Endothelial cell (in vitro differentiated cells): Measurements from ENCODE around the gene ANOS1. TPM values are rescaled to one million over a fixed set of nuclear protein-coding genes. Genes with fewer than 3 reads are reported as not detected.

Experiments
- DNase-seq: peaks from one replicate; pipeline ENCODE4 v3.0.0; 2021; ENCODE audit warnings: low spot score
- H3K27ac Mint-ChIP-seq: one replicate; pipeline ENCODE4 v1.8.0; 2021; ENCODE audit warnings: mixed read lengths, inconsistent platforms; ENCODE audit not compliant: unreplicated experiment
- H3K27me3 Mint-ChIP-seq: one replicate; pipeline ENCODE4 v1.8.0; 2021; ENCODE audit warnings: mild to moderate bottlenecking, moderate library complexity, mixed read lengths, inconsistent platforms; ENCODE audit not compliant: unreplicated experiment
- H3K36me3 Mint-ChIP-seq: one replicate; pipeline ENCODE4 v1.8.0; 2021; ENCODE audit warnings: mild to moderate bottlenecking, low read depth, mixed read lengths, inconsistent platforms; ENCODE audit not compliant: unreplicated experiment
- H3K4me1 Mint-ChIP-seq: one replicate; pipeline ENCODE4 v1.8.0; 2021; ENCODE audit warnings: mild to moderate bottlenecking, mixed read lengths, inconsistent platforms; ENCODE audit not compliant: unreplicated experiment
- H3K4me3 Mint-ChIP-seq: one replicate; pipeline ENCODE4 v1.8.0; 2021; ENCODE audit warnings: mild to moderate bottlenecking, mixed read lengths, inconsistent platforms; ENCODE audit not compliant: unreplicated experiment
- H3K9me3 Mint-ChIP-seq: one replicate; pipeline ENCODE4 v1.8.0; 2021; ENCODE audit warnings: mixed read lengths, inconsistent platforms; ENCODE audit not compliant: unreplicated experiment
- total RNA-seq: library from RNA; stranded (reverse); fragmentation: NEBNext Ultra II Directional; extraction: Animal tissue kit (Norgen Biotek cat#: 25700); gene quantifications from one replicate; pipeline ENCODE4 v1.2.1, GENCODE V29; 2021; ENCODE audit not compliant: unreplicated experiment
- TF ChIP-seq, protein P1 (sequence below): fragments of 200-600 bp; sonication (generic); IDR thresholded peaks from one replicate; pipeline ENCODE4 v1.5.0; 2021; ENCODE audit warnings: antibody characterized with exemption; ENCODE audit not compliant: unreplicated experiment

ANOS1 gene
- total RNA-seq, 1 donor from 2014 or later: 9.6 TPM

DNA sequence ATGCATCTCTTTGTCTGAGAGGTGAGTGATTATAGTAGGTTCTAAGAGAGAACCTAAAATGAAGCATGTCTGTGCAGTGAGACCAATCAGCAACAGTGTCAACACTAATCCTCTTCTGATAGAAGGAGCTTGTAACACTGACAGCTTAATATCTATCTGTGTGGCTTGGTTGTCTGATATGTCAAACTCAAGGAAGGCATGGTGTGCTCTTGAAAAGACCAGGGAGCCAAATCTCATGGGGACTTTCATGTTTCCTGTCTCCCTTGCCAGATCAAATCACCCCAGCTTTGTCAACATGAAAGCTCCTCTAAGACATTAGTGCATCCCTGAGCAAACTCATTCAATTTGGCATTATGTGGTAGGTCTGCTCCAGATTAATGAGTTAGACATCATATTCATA is 95.4 kb downstream of the ANOS1 start:
- Mint-ChIP-seq H3K4me1 (peaks cover 5% of the 10 kb centered on the region), H3K27ac (no peak overlapping the region), H3K27me3 (no peaks in the 10 kb centered on the region), H3K36me3 (no peaks in the 10 kb centered on the region), H3K9me3 (no peaks in the 10 kb centered on the region), H3K4me3 (no peak overlapping the region)
- no peak for DNase-seq
- TF ChIP-seq, protein P1, sequence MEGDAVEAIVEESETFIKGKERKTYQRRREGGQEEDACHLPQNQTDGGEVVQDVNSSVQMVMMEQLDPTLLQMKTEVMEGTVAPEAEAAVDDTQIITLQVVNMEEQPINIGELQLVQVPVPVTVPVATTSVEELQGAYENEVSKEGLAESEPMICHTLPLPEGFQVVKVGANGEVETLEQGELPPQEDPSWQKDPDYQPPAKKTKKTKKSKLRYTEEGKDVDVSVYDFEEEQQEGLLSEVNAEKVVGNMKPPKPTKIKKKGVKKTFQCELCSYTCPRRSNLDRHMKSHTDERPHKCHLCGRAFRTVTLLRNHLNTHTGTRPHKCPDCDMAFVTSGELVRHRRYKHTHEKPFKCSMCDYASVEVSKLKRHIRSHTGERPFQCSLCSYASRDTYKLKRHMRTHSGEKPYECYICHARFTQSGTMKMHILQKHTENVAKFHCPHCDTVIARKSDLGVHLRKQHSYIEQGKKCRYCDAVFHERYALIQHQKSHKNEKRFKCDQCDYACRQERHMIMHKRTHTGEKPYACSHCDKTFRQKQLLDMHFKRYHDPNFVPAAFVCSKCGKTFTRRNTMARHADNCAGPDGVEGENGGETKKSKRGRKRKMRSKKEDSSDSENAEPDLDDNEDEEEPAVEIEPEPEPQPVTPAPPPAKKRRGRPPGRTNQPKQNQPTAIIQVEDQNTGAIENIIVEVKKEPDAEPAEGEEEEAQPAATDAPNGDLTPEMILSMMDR: no peak

DNA sequence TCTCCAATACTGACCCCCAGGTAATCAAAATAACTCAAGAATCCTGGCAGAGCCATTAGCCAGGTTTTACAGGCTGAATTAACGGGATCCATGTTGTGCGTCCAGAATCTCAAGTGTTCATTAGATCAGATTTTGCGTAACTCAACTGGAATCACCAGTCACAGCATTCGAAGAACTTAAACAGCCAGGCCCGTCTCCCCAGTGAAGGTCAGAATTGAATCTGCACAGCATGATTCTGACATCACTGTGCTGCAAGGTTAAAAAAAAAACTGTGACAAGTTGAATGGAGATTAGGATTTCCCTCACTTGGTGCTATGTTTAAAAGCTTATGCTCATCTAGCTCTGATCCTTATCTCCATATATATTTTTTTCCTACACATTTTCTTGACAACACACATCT is 96.1 kb downstream of the ANOS1 start:
- TF ChIP-seq, protein P1: no peak
- H3K4me1 Mint-ChIP-seq: peaks cover 3% of the 10 kb centered on the region
- H3K36me3 Mint-ChIP-seq: no peaks in the 10 kb centered on the region
- H3K27me3 Mint-ChIP-seq: no peaks in the 10 kb centered on the region
- H3K4me3 Mint-ChIP-seq: no peak overlapping the region
- no peak for DNase-seq
- H3K27ac Mint-ChIP-seq: no peak overlapping the region
- no peaks in the 10 kb centered on the region for H3K9me3 Mint-ChIP-seq

DNA sequence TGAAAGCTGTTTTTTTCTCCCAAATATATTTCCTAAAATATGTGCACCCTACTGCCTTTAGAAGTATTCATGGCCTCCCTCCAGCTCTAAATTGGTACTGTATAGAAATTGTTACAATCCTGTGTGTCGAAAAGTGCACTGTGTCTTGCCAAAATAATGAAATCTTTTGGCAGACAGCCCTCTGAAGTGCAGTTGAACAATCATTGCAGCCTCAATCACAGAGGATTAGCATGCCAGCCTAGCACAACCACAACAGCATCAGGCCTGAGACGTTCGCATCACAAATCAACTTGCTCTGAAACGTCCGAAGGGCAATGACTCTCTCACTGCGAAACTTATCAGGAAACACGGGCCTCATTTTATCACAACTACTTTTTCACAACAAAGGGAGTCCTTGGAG is 99.0 kb downstream of the ANOS1 start:
- H3K9me3 Mint-ChIP-seq: no peaks in the 10 kb centered on the region
- H3K36me3 Mint-ChIP-seq: no peaks in the 10 kb centered on the region
- TF ChIP-seq, protein P1: no peak
- peaks cover 3% of the 10 kb centered on the region for H3K4me1 Mint-ChIP-seq
- H3K4me3 Mint-ChIP-seq: no peak overlapping the region
- no peak overlapping the region for H3K27ac Mint-ChIP-seq
- DNase-seq: no peak
- peaks cover 2% of the 10 kb centered on the region for H3K27me3 Mint-ChIP-seq

DNA sequence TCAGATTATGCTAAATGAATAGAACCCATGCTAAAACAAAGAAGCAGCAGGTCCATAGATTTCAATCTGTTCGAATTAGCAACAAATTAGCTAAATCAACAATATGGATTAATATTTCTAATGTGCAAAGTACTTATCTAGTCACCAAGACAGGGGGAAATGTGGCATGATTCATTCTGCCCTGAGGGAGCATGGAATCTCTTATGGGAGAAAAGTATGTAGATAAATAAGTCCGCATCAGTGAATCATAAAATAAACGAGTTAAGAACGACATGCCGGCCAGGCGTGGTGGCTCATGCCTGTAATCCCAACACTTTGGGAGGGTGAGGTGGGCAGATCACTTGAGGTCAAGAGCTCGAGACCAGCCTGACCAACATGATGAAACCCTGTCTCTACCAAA is 102.1 kb downstream of the ANOS1 start:
- Mint-ChIP-seq H3K36me3 (no peaks in the 10 kb centered on the region), H3K27ac (no peak overlapping the region), H3K4me3 (no peak overlapping the region), H3K9me3 (no peaks in the 10 kb centered on the region), H3K4me1 (peaks cover 3% of the 10 kb centered on the region), H3K27me3 (peaks cover 2% of the 10 kb centered on the region)
- TF ChIP-seq, protein P1: no peak
- no peak for DNase-seq

DNA sequence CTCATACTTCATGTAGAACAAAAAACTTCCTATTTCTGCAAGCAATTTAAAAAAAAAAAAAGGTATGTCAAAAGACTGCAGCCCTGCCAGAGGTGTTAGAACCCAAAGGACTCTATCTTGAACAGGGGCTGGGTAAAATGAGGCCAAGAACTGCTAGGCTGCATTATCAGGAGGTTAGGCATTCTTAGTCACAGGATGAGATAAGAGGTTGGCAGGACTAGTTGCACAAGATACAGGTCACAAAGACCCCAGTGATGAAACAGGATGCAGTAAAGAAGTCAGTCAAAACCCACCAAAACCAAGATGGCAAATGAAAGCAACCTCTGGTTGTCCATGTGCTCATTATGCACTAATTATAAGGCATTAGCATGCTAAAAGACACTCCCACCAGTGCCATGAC is 104.1 kb downstream of the ANOS1 start:
- Mint-ChIP-seq H3K4me3 (no peak overlapping the region), H3K4me1 (peaks cover under 1% of the 10 kb centered on the region), H3K27me3 (peaks cover 2% of the 10 kb centered on the region), H3K27ac (no peak overlapping the region), H3K36me3 (no peaks in the 10 kb centered on the region), H3K9me3 (no peaks in the 10 kb centered on the region)
- no peak for DNase-seq
- TF ChIP-seq, protein P1: no peak
